Measurements from ENCODE around the gene USP3. TPM values are rescaled to one million over a fixed set of nuclear protein-coding genes. Genes with fewer than 3 reads are reported as not detected.

USP3 gene
- total and polyA plus RNA-seq, 10 of the 15 experiments (the other 5 are each of a cell fraction or from before 2014, with no cell fraction given), result 23.8 to 64.5 (median 50.3) TPM

GRCh38 chr15:63483521-63484371 lies 20.6 kb upstream of the USP3 start:
- peak overlapping the region; percentile 74 for H3K4me2 ChIP-seq (ENCODE audit: control insufficient read depth, insufficient read depth)
- RAD21 ChIA-PET (ENCODE audit: unreplicated experiment), result interaction anchor here (0.9 to 8.5 kb wide), 14 partner anchors 10 to 116 kb away, joined by 3 to 144 read pairs (median 9); partner anchors contain the start of genes FBXL22 and USP3
- peak overlapping the region; percentile 90 for H3K27ac ChIP-seq (ENCODE audit: control insufficient read depth, insufficient read depth)
- TF ChIP-seq TBL1XR1 (IDR thresholded peaks at IDR 0.05; ENCODE audit: low read depth, low read length) (peak; percentile 64), IRF4 (IDR thresholded peaks at IDR 0.05; ENCODE audit: low read depth, low read length) (0 out of 2 replicates have a peak, but pooled peaks have one; percentile 38), JUND (IDR thresholded peaks at IDR 0.05; ENCODE audit: low read depth, low read length) (0 out of 2 replicates have a peak, but pooled peaks have one; percentile 43), MLLT1 (IDR thresholded peaks at IDR 0.05) (peak; percentile 72; the same call in 1 of the 2 replicates), NRF1 (conservative IDR thresholded peaks at IDR 0.05; ENCODE audit: low read depth, low read length) (no peak), ETV6 (conservative IDR thresholded peaks at IDR 0.05 in 1 of 2, IDR thresholded peaks at IDR 0.05 in 1 of 2; ENCODE audit: borderline replicate concordance in 1 of 2, low read depth in 1 of 2) (peak in 1 of 2 experiments; percentile 79; a peak in 2 of 4 replicates), RAD21 (IDR thresholded peaks at IDR 0.05; ENCODE audit: insufficient read depth, low read depth, low read length) (no peak), POLR2AphosphoS5 (IDR thresholded peaks at IDR 0.05; ENCODE audit: low read length) (0 out of 2 replicates have a peak, but pooled peaks have one; percentile 36), ZNF217 (IDR thresholded peaks at IDR 0.05) (peak; percentile 58; the same call in 1 of the 2 replicates), E2F8 (IDR thresholded peaks at IDR 0.05; ENCODE audit: low read depth, partially characterized antibody) (no peak), SMAD1 (IDR thresholded peaks at IDR 0.05; ENCODE audit: low read depth, partially characterized antibody) (no peak), MTA3 (IDR thresholded peaks at IDR 0.05; ENCODE audit: borderline replicate concordance, low read length) (0 out of 2 replicates have a peak, but pooled peaks have one; percentile 66), POU2F2 (IDR thresholded peaks at IDR 0.05; ENCODE audit: borderline replicate concordance, low read depth, low read length) (0 out of 3 replicates have a peak, but pooled peaks have one; percentile 38), HDGF (IDR thresholded peaks at IDR 0.05) (0 out of 2 replicates have a peak, but pooled peaks have one; percentile 46), MTA2 (IDR thresholded peaks at IDR 0.05; ENCODE audit: low read depth) (peak; percentile 86), NFYB (IDR thresholded peaks at IDR 0.05; ENCODE audit: insufficient read depth, low read depth, low read length) (no peak), FOS (IDR thresholded peaks at IDR 0.05; ENCODE audit: borderline replicate concordance, extremely low read depth, insufficient read length) (no peak)

More at GRCh38 chr15:63483521-63484371, 20.6 kb upstream of the USP3 start:
- H3K79me2 ChIP-seq (ENCODE audit: control insufficient read depth, insufficient read depth, low read length), result no peaks in the 10 kb centered on the region; the same call in 1 of the 2 replicates
- BruUV-seq (replicated peaks), result TSS peak; percentile 71
- peak overlapping the region; percentile 1; the same call in 1 of the 2 replicates for H3K9ac ChIP-seq (ENCODE audit: control insufficient read depth, insufficient read depth, low read length)
- CTCF ChIA-PET, result interaction anchor here (1.0 to 5.5 kb wide), 13 partner anchors 10 to 436 kb away, joined by 3 to 62 read pairs (median 8); partner anchors contain the start of gene USP3
- POLR2A ChIA-PET, result interaction anchor here (0.6 to 9.7 kb wide), 13 partner anchors 9 to 118 kb away, joined by 3 to 110 read pairs (median 3); partner anchors contain the start of gene USP3
- SMC1A ChIA-PET (ENCODE audit: uncharacterized antibody, unreplicated experiment), result interaction anchor here (0.6 to 8.0 kb wide), 15 partner anchors 10 to 204 kb away, joined by 3 to 151 read pairs (median 13); partner anchors contain the start of genes FBXL22 and USP3
- H3K36me3 ChIP-seq (ENCODE audit: control insufficient read depth in 2 of 2, insufficient read depth in 2 of 2, low read length in 1 of 2), result no peaks in the 10 kb centered on the region
- ATAC-seq (peak; percentile 29), DNase-seq (ENCODE audit: low read depth, low spot score) (peak; percentile 84), FAIRE-seq (peak; percentile 80)
- 40% methylated on average over 6 of the region's 6 CpGs for WGBS (ENCODE audit: insufficient coverage, insufficient replicate concordance, low lambda C conversion rate, missing lambda C conversion rate)
- intact Hi-C loops (cut with micrococcal nuclease; ENCODE audit: unreplicated experiment), result loop anchor here (1.0 kb wide), 1 partner anchor 9 kb away; no protein-coding TSS in a partner anchor
- no peaks in the 10 kb centered on the region for H3K9me3 ChIP-seq (replicated peaks; ENCODE audit: control insufficient read depth, insufficient read depth, low read length)
- in situ Hi-C loops (cut with MboI), result loop anchor here (25.0 kb wide), 1 partner anchor 1404 kb away; no protein-coding TSS in a partner anchor
- H3K4me1 ChIP-seq (ENCODE audit: control insufficient read depth, insufficient read depth, low read length), result peaks cover 74% of the 10 kb centered on the region
- no peaks in the 10 kb centered on the region for H4K20me1 ChIP-seq (ENCODE audit: control insufficient read depth, insufficient read depth)
- H3K27me3 ChIP-seq (replicated peaks in 1 of 2; ENCODE audit: control insufficient read depth in 2 of 2, insufficient read depth in 2 of 2, low read length in 1 of 2), result no peaks in the 10 kb centered on the region
- peak overlapping the region; percentile 37; the same call in 1 of the 2 replicates for H3K4me3 ChIP-seq
- H2AFZ ChIP-seq (ENCODE audit: control insufficient read depth, low read depth, low read length), result peak overlapping the region; percentile 48
